WTC11 (cell line): Measurements from ENCODE around the gene REC8.

Source experiments
- CREB1 ChIP-seq: sonication (generic); formaldehyde crosslinking; IDR thresholded peaks from 2 replicates; pipeline ENCODE4 v1.8.0; 2023; ENCODE audit warnings: mild to moderate bottlenecking, missing genetic modification reagents
- CREM ChIP-seq: sonication (generic); formaldehyde crosslinking; IDR thresholded peaks from 2 replicates; pipeline ENCODE4 v1.8.1; 2022; ENCODE audit warnings: mild to moderate bottlenecking, missing genetic modification reagents, moderate library complexity
- ESRRA ChIP-seq: sonication (generic); formaldehyde crosslinking; IDR thresholded peaks from 2 replicates; pipeline ENCODE4 v1.8.1; 2022; ENCODE audit warnings: mild to moderate bottlenecking, missing genetic modification reagents, borderline replicate concordance
- ETV6 ChIP-seq: sonication (generic); formaldehyde crosslinking; IDR thresholded peaks from 2 replicates; pipeline ENCODE4 v1.8.1; 2022; ENCODE audit warnings: mild to moderate bottlenecking, missing genetic modification reagents
- NFYB ChIP-seq: sonication (generic); formaldehyde crosslinking; conservative IDR thresholded peaks from 2 replicates; pipeline ENCODE4 v1.8.0; 2022; ENCODE audit warnings: low read depth, missing genetic modification reagents
- NR2C2 ChIP-seq: sonication (generic); formaldehyde crosslinking; IDR thresholded peaks from 2 replicates; pipeline ENCODE4 v1.8.0; 2022; ENCODE audit warnings: mild to moderate bottlenecking, missing genetic modification reagents
- SP1 ChIP-seq: sonication (generic); formaldehyde crosslinking; conservative IDR thresholded peaks from 2 replicates; pipeline ENCODE4 v1.8.1; 2022; ENCODE audit warnings: missing genetic modification reagents
- TF ChIP-seq, protein P1 (sequence below): fragments of 200-600 bp; IDR thresholded peaks from 2 replicates; pipeline ENCODE4 v1.8.0; 2022; ENCODE audit warnings: antibody characterized with exemption
- TF ChIP-seq, protein P2 (sequence below): sonication (generic); formaldehyde crosslinking; IDR thresholded peaks from 2 replicates; pipeline ENCODE4 v1.8.1; 2022; ENCODE audit warnings: missing genetic modification reagents, borderline replicate concordance
- TF ChIP-seq, protein P3 (sequence below): sonication (generic); formaldehyde crosslinking; IDR thresholded peaks from 2 replicates; pipeline ENCODE4 v1.8.1; 2023; ENCODE audit warnings: mild to moderate bottlenecking, moderate library complexity, missing genetic modification reagents
- TF ChIP-seq, protein P4 (sequence below): sonication (generic); formaldehyde crosslinking; IDR thresholded peaks from 2 replicates; pipeline ENCODE4 v1.8.1; 2023; ENCODE audit warnings: mild to moderate bottlenecking, missing genetic modification reagents, moderate library complexity
- TF ChIP-seq, protein P5 (sequence below): sonication (generic); formaldehyde crosslinking; conservative IDR thresholded peaks from 2 replicates; pipeline ENCODE4 v1.8.1; 2022; ENCODE audit warnings: mild to moderate bottlenecking, missing genetic modification reagents

DNA sequence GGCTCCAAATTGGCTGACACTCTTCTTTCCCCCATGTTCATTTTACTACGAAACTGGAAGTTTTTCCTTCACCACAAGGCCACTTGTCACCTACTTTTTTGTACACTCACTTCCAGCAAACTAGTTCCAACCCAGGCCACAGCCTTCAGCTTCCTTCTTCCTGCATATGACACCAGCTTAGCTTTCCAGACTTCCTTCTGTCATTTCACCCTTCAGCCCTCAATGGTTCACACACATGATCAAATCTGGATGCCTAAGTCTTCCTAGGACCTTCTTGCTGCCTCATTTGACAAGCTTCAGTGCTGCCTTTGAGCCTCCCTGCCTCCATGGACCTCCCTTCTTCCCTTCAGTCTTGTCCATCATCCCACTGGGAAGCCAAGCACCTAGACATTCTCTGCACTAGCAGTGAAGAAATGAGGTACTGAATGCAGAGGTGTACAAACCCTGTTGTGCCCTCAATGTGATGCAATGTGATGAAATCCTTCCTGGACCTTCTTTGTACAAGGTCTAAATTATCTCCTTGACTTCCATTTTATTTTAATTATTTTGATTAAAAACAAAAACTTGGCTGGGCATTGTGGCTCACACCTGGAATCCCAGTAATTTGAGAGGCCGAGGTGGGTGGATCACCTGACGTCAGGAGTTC, 4.3 kb upstream of the REC8 start:
- TF ChIP-seq CREM (CRISPR knock-in tag): no peak
- no peak for TF ChIP-seq SP1 (CRISPR knock-in tag)
- TF ChIP-seq, protein P1, sequence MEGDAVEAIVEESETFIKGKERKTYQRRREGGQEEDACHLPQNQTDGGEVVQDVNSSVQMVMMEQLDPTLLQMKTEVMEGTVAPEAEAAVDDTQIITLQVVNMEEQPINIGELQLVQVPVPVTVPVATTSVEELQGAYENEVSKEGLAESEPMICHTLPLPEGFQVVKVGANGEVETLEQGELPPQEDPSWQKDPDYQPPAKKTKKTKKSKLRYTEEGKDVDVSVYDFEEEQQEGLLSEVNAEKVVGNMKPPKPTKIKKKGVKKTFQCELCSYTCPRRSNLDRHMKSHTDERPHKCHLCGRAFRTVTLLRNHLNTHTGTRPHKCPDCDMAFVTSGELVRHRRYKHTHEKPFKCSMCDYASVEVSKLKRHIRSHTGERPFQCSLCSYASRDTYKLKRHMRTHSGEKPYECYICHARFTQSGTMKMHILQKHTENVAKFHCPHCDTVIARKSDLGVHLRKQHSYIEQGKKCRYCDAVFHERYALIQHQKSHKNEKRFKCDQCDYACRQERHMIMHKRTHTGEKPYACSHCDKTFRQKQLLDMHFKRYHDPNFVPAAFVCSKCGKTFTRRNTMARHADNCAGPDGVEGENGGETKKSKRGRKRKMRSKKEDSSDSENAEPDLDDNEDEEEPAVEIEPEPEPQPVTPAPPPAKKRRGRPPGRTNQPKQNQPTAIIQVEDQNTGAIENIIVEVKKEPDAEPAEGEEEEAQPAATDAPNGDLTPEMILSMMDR: no peak
- no peak for TF ChIP-seq NFYB
- TF ChIP-seq, protein P2, sequence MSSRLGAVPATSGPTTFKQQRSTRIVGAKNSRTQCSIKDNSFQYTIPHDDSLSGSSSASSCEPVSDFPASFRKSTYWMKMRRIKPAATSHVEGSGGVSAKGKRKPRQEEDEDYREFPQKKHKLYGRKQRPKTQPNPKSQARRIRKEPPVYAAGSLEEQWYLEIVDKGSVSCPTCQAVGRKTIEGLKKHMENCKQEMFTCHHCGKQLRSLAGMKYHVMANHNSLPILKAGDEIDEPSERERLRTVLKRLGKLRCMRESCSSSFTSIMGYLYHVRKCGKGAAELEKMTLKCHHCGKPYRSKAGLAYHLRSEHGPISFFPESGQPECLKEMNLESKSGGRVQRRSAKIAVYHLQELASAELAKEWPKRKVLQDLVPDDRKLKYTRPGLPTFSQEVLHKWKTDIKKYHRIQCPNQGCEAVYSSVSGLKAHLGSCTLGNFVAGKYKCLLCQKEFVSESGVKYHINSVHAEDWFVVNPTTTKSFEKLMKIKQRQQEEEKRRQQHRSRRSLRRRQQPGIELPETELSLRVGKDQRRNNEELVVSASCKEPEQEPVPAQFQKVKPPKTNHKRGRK (CRISPR knock-in tag): no peak
- TF ChIP-seq, protein P3, sequence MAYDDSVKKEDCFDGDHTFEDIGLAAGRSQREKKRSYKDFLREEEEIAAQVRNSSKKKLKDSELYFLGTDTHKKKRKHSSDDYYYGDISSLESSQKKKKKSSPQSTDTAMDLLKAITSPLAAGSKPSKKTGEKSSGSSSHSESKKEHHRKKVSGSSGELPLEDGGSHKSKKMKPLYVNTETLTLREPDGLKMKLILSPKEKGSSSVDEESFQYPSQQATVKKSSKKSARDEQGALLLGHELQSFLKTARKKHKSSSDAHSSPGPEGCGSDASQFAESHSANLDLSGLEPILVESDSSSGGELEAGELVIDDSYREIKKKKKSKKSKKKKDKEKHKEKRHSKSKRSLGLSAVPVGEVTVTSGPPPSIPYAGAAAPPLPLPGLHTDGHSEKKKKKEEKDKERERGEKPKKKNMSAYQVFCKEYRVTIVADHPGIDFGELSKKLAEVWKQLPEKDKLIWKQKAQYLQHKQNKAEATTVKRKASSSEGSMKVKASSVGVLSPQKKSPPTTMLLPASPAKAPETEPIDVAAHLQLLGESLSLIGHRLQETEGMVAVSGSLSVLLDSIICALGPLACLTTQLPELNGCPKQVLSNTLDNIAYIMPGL (CRISPR knock-in tag): no peak
- no peak for TF ChIP-seq ETV6 (CRISPR knock-in tag)
- TF ChIP-seq, protein P4, sequence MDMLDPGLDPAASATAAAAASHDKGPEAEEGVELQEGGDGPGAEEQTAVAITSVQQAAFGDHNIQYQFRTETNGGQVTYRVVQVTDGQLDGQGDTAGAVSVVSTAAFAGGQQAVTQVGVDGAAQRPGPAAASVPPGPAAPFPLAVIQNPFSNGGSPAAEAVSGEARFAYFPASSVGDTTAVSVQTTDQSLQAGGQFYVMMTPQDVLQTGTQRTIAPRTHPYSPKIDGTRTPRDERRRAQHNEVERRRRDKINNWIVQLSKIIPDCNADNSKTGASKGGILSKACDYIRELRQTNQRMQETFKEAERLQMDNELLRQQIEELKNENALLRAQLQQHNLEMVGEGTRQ (CRISPR knock-in tag): no peak
- TF ChIP-seq CREB1: no peak
- no peak for TF ChIP-seq NR2C2
- TF ChIP-seq ESRRA: no peak
- TF ChIP-seq, protein P5, sequence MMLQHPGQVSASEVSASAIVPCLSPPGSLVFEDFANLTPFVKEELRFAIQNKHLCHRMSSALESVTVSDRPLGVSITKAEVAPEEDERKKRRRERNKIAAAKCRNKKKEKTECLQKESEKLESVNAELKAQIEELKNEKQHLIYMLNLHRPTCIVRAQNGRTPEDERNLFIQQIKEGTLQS: no peak
